HG02642 (cell line): ENCODE data around the gene DNAH8.

Source experiments
- ATAC-seq: cut with Tn5 transposase; IDR thresholded peaks from one replicate; pipeline ENCODE4 v1.9.1; 2021; ENCODE audit warnings: mild to moderate bottlenecking; ENCODE audit not compliant: unreplicated experiment, poor library complexity

The DNAH8 gene

GRCh38 chr6:39058471-39059147 is 343.5 kb downstream of the DNAH8 start:
- no peak for ATAC-seq

- no peak for ATAC-seq
These were observed 344.6 kb downstream of the DNAH8 start for GRCh38 chr6:39059496-39060310.

GRCh38 chr6:39060467-39061160 is 345.5 kb downstream of the DNAH8 start:
- ATAC-seq = no peak

- no peak for ATAC-seq
These were observed 346.1 kb downstream of the DNAH8 start for GRCh38 chr6:39061182-39061581.

- ATAC-seq = no peak
These were observed 346.5 kb downstream of the DNAH8 start for GRCh38 chr6:39061588-39061987.

- no peak for ATAC-seq
These were observed 347.1 kb downstream of the DNAH8 start for GRCh38 chr6:39062014-39062740.

GRCh38 chr6:39063526-39063925 is 348.4 kb downstream of the DNAH8 start:
- ATAC-seq = no peak

- ATAC-seq = no peak
These were observed 350.4 kb downstream of the DNAH8 start for GRCh38 chr6:39065561-39065960.

- no peak for ATAC-seq
These were observed 353.3 kb downstream of the DNAH8 start for GRCh38 chr6:39068391-39068790.

GRCh38 chr6:39072830-39073229 is 357.7 kb downstream of the DNAH8 start:
- ATAC-seq = no peak

GRCh38 chr6:39073471-39074355 is 358.6 kb downstream of the DNAH8 start:
- no peak for ATAC-seq

GRCh38 chr6:39074486-39074885 is 359.4 kb downstream of the DNAH8 start:
- ATAC-seq = no peak

GRCh38 chr6:39075010-39075686 is 360.0 kb downstream of the DNAH8 start:
- no peak for ATAC-seq

GRCh38 chr6:39075807-39076622 is 360.9 kb downstream of the DNAH8 start:
- no peak for ATAC-seq

GRCh38 chr6:39076623-39077535 is 361.8 kb downstream of the DNAH8 start:
- ATAC-seq = no peak

- no peak for ATAC-seq
These were observed 362.9 kb downstream of the DNAH8 start for GRCh38 chr6:39077882-39078594.

- ATAC-seq = no peak
These were observed 363.6 kb downstream of the DNAH8 start for GRCh38 chr6:39078695-39079094.
